GM06990 (cell line): Measurements from ENCODE around the gene AK8.

Experiments used
- DNase-seq: peaks from one replicate; pipeline ENCODE4 v3.0.0-alpha.2; 2011; ENCODE audit not compliant: insufficient read length; ENCODE audit errors: extremely low read depth
- H3K27me3 ChIP-seq: replicated peaks from 2 replicates; pipeline ENCODE4 v1.6.0; 2011; ENCODE audit warnings: low read length; ENCODE audit not compliant: control insufficient read depth, insufficient read depth
- H3K36me3 ChIP-seq: 2 replicates; pipeline ENCODE4 v1.5.1; 2011; ENCODE audit warnings: low read length; ENCODE audit not compliant: control insufficient read depth, insufficient read depth
- H3K4me3 ChIP-seq: replicated peaks from 2 replicates; pipeline ENCODE4 v1.5.1; 2011; ENCODE audit warnings: low read depth, mild to moderate bottlenecking, control low read depth, low read length
- CTCF ChIP-seq: IDR thresholded peaks from 2 replicates; pipeline ENCODE4 v1.5.1; 2011; ENCODE audit warnings: low read length, control low read depth, mild to moderate bottlenecking, inconsistent platforms; ENCODE audit not compliant: insufficient read depth, poor library complexity, severe bottlenecking

AK8 gene

GRCh38 chr9:132743931-132744479 is 134.1 kb downstream of the AK8 start:
- no peaks in the 10 kb centered on the region for H3K36me3 ChIP-seq
- no peak for DNase-seq
- H3K4me3 ChIP-seq: no peak overlapping the region
- no peak for TF ChIP-seq CTCF
- H3K27me3 ChIP-seq: peaks cover 1% of the 10 kb centered on the region

- Histone ChIP-seq H3K36me3 (no peaks in the 10 kb centered on the region), H3K4me3 (no peak overlapping the region), H3K27me3 (peaks cover 1% of the 10 kb centered on the region)
- DNase-seq: no peak
- no peak for TF ChIP-seq CTCF
Observed at GRCh38 chr9:132742821-132743311, 135.2 kb downstream of the AK8 start.

DNA sequence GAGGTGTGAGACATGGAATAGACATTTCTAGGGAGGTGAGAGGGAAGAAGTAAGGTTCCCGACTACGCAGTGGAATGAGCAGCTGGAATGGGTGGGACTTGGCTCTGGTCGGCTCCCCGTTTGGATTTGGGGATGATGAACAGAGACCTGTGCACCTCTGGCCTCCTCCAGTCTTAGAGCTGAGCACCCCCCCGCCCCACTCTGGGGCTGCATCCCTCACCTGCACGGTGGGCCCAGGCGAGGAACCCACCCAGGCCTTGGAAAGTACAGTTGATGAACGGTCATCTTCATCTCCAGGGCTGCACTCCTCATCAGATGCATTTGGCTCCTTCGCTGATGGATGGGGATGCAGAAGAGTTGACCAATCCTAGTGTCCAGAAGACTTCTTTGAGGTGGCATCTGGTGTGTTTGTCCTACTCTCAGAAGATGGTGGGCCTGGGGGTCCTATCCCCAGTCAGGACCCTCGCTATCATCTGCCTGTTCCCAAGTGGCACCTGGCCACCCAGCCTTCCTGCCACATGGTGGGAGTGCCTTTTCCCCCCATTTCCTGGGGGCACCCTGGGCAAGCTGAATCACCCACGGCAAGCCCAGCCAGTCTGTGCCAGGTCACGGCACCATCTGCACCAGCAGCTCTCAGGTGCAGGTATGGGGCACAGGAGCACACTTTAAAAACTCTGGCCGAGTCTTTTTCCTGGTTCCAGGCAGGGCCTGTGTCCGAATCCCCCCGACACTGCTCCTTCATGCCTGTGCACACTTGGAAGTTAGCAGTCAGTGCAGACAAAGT is 137.4 kb downstream of the AK8 start:
- Histone ChIP-seq H3K4me3 (no peak overlapping the region), H3K27me3 (no peaks in the 10 kb centered on the region; the same call in 1 of the 2 replicates), H3K36me3 (no peaks in the 10 kb centered on the region)
- TF ChIP-seq CTCF: no peak
- no peak for DNase-seq

- no peaks in the 10 kb centered on the region for H3K36me3 ChIP-seq
- TF ChIP-seq CTCF: no peak
- no peaks in the 10 kb centered on the region; the same call in 1 of the 2 replicates for H3K27me3 ChIP-seq
- H3K4me3 ChIP-seq: no peak overlapping the region
- DNase-seq: no peak
Observed at GRCh38 chr9:132739710-132740310, 138.3 kb downstream of the AK8 start.

GRCh38 chr9:132733260-132733815 is 144.7 kb downstream of the AK8 start:
- H3K36me3 ChIP-seq: no peaks in the 10 kb centered on the region
- TF ChIP-seq CTCF: no peak
- no peaks in the 10 kb centered on the region; the same call in 1 of the 2 replicates for H3K27me3 ChIP-seq
- DNase-seq: no peak
- no peak overlapping the region for H3K4me3 ChIP-seq
